Lower leg skin (tissue), 4 donors: ENCODE results near the gene NCBP2L. TPM values are rescaled to one million over a fixed set of nuclear protein-coding genes. Genes with fewer than 3 reads are reported as not detected.
"Not testable (repeated sequence)": the region's sequence is repeated elsewhere in the genome, so short reads cannot be mapped to it uniquely, and the experiment has no call there.

Source experiments
- DNase-seq, 2 donors: peaks; one replicate each; pipeline ENCODE4 v3.0.0-alpha.2; 2019; ENCODE audit warnings: low spot score in 2 of 2
- H3K4me3 ChIP-seq: fragments of 200-600 bp; sonication (generic); 2 replicates; pipeline ENCODE4 v1.5.1; 2017; ENCODE audit warnings: mild to moderate bottlenecking, low read depth; ENCODE audit not compliant: poor library complexity, severe bottlenecking
- CTCF ChIP-seq, 3 donors: fragments of 450-650 bp; IDR thresholded peaks; one replicate each; pipeline ENCODE4 v1.5.1; 2016; ENCODE audit warnings: antibody characterized with exemption in 3 of 3, mild to moderate bottlenecking in 3 of 3, moderate library complexity in 2 of 3
- POLR2A ChIP-seq, 2 donors: fragments of 450-650 bp; IDR thresholded peaks; one replicate each; pipeline ENCODE4 v1.6.1; 2016 to 2017; ENCODE audit warnings: antibody characterized with exemption in 2 of 2, mild to moderate bottlenecking in 1 of 2, moderate library complexity in 1 of 2
- WGBS, 2 donors: methylation state at CpG; one replicate each; pipeline ENCODE4 v1.1.5; 2018; 5-methylcytosine and 5-hydroxymethylcytosine counted together
- intact Hi-C: fragments of 100-400 bp; cut with DNase I; formaldehyde crosslinking; loops from one replicate; pipeline ENCODE4 v1.15.0; 2023; ENCODE audit warnings: low total_unique reads
- total RNA-seq, 4 donors: library from RNA; depleted of rRNA; stranded (reverse); fragments of >200 nt; gene quantifications; one replicate each; pipeline ENCODE4 v1.1.0, GENCODE V29; 2016

Gene NCBP2L
- total RNA-seq, 4 donors from 2014 or later, result 0.23 to 0.32 TPM; not detected in 2

- WGBS, 2 donors, result 6 to 8% methylated on average over 1 of the region's 1 CpG
- H3K4me3 ChIP-seq, result no peak overlapping the region
- no peak for DNase-seq
- intact Hi-C loops, result no loop called here
- TF ChIP-seq POLR2A (IDR thresholded peaks at IDR 0.05) (no peak), CTCF (IDR thresholded peaks at IDR 0.05) (no peak)
These were observed 10.3 kb downstream of the NCBP2L start for GRCh38 chrX:107787827-107788226.

- TF ChIP-seq POLR2A (IDR thresholded peaks at IDR 0.05) (no peak), CTCF (IDR thresholded peaks at IDR 0.05) (no peak)
- intact Hi-C loops, result no loop called here
- no peak for DNase-seq
- 22 to 76% methylated on average over 1 of the region's 1 CpG for WGBS, 2 donors
- no peak overlapping the region for H3K4me3 ChIP-seq
These were observed 26.9 kb downstream of the NCBP2L start for GRCh38 chrX:107804427-107804826.

- no peak for DNase-seq
- H3K4me3 ChIP-seq, result no peak overlapping the region
- intact Hi-C loops, result no loop called here
- 77 to 98% methylated on average over 3 of the region's 3 CpGs for WGBS, 2 donors
- no peak for TF ChIP-seq CTCF (IDR thresholded peaks at IDR 0.05)
- TF ChIP-seq POLR2A (IDR thresholded peaks at IDR 0.05), result no peak
These were observed 27.6 kb downstream of the NCBP2L start for GRCh38 chrX:107805179-107805578.

GRCh38 chrX:107810053-107810452 is 32.5 kb downstream of the NCBP2L start:
- intact Hi-C loops, DNase-seq, H3K4me3 ChIP-seq: not testable (repeated sequence)
- WGBS, 2 donors, result 79 to 91% methylated on average over 7 to 10 of the region's 10 CpGs

GRCh38 chrX:107818900-107819521 is 41.5 kb downstream of the NCBP2L start:
- H3K4me3 ChIP-seq, result no peak overlapping the region
- intact Hi-C loops, result no loop called here
- no peak for TF ChIP-seq CTCF (IDR thresholded peaks at IDR 0.05)
- TF ChIP-seq POLR2A (IDR thresholded peaks at IDR 0.05), result no peak
- no peak for DNase-seq

- intact Hi-C loops, result no loop called here
- H3K4me3 ChIP-seq, result no peak overlapping the region
- no peak for DNase-seq
- WGBS, 2 donors, result 65 to 76% methylated on average over 2 of the region's 2 CpGs
- TF ChIP-seq POLR2A (IDR thresholded peaks at IDR 0.05) (no peak), CTCF (IDR thresholded peaks at IDR 0.05) (no peak)
These were observed 45.5 kb downstream of the NCBP2L start for GRCh38 chrX:107823042-107823441.
